Measurements from ENCODE around the gene MYL10.

- TF ChIP-seq CTCF (IDR thresholded peaks at IDR 0.05) (no peak), EP300 (IDR thresholded peaks at IDR 0.05; ENCODE audit: low read depth) (no peak), POLR2A (IDR thresholded peaks at IDR 0.05) (no peak)
Measured at GRCh38 chr7:101595766-101596537, 33.1 kb downstream of the MYL10 start.

Measured in transverse colon (tissue), 3 donors.